HG02870 (cell line): ENCODE results near the gene MAK.
"Not testable (repeated sequence)": the region's sequence is repeated elsewhere in the genome, so short reads cannot be mapped to it uniquely, and the experiment has no call there.

Experiments
- ATAC-seq: cut with Tn5 transposase; IDR thresholded peaks from one replicate; pipeline ENCODE4 v1.9.1; 2021; ENCODE audit warnings: mild to moderate bottlenecking, moderate library complexity; ENCODE audit not compliant: unreplicated experiment

Gene MAK

DNA sequence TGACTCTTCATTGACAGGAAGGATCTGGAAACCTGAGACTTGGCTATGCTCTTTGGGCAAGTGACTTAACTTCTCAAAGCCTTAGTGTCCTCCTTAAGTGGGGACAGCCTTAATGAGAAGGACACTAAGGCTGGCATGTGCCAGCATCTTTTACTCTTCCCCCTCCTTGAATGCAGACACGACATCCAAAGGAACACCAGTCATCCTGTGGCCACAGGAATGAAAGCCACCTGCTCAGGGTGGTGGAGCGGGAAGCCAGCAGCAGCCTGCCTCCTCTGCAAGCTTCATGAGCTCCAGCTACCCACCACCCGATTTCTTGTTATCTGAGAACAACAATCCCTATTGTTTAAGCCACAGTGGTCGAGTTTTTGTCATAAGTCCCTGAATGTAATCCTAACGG lies 46.2 kb downstream of the MAK start:
- ATAC-seq = no peak

DNA sequence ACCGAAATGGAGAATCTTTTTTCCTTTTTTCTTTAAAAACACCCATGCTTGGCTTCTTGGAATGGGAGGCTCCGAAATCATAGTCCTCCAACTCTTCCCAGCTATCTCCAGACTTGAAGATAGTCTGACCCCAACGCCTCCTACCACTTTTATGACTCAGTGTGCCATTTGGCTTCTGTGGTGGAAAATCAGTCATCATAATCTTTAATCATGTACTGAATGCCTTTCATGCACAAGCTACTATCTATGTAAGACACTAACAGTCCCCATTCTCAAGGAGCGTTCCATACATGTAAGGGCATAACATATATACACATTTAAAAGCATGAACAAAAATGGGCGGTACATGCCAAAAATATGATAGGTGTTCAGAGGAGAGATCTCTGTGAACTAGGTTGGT lies 46.7 kb downstream of the MAK start:
- no peak for ATAC-seq

DNA sequence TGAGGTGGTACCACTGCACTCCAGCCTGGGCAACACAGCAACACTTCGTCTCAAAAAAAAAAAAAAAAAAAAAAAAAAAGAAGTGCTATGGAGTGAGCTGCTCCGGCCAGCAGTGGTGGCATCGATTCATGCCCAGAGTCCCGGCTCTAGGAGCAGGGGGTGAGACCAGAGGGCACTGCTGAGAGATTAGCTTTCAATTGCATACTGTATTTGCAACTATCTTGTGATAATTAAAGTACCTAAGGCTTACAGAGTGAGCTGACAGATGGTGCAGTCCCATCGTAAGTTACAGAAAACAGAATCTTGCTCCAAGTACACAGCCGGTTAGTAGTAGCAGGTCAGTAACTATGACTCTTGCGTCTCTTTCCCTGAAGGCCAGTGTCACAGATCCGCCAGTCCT lies 59.3 kb downstream of the MAK start:
- no peak for ATAC-seq

GRCh38 chr6:10778230-10778629 lies 60.1 kb downstream of the MAK start:
- ATAC-seq = no peak

GRCh38 chr6:10771371-10771894 lies 66.9 kb downstream of the MAK start:
- ATAC-seq = no peak

DNA sequence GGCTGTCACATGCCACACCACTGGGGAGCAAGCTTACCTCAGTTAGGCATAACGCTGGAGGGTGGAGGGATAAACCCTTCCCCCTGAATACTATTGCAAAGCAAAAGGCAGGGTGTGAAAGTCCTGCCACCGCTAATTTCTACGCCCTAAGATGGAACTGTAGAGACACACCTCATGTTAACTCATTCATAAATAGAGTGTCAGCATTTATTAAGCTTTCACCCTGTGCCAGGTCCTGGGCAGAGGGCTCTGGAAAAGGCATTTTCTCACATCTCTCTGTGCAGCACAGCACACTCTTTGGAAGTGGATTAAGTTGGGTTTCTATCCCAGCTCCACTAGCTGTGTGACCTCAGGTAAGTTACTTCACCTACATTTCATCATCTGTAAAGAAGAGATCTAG lies 68.9 kb downstream of the MAK start:
- no peak for ATAC-seq

GRCh38 chr6:10763006-10763405 lies 75.3 kb downstream of the MAK start:
- ATAC-seq = no peak

- ATAC-seq = no peak
Observed at GRCh38 chr6:10759884-10760329, 78.4 kb downstream of the MAK start.

GRCh38 chr6:10759312-10759839 lies 79.0 kb downstream of the MAK start:
- peak; percentile 72 for ATAC-seq

DNA sequence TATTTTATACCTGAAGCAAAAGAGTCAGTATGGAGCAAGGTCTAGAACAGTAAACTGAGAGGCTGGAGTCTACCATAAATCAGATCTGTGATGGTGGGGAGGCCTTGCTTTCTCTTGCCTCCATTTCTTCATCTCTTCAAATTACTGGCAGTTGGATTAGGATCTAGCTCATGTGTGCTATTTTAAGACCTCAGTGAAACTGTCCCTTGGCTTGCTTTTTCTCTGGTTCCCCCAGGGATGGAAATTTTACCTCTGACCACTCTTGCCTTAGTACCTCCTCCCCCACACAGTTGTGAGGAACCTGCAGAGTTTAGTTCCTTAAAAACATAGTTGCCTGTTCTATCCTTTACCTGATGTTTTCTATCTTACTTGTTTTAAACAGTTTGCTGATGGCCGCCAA lies 82.3 kb downstream of the MAK start:
- ATAC-seq = no peak

GRCh38 chr6:10751757-10752156 lies 86.6 kb downstream of the MAK start:
- ATAC-seq = not testable (repeated sequence)

- ATAC-seq = not testable (repeated sequence)
Observed at GRCh38 chr6:10750568-10750967, 87.8 kb downstream of the MAK start.

- no peak for ATAC-seq
Observed at GRCh38 chr6:10749734-10750133, 88.6 kb downstream of the MAK start.

- peak; percentile 95 for ATAC-seq
Observed at GRCh38 chr6:10747251-10747972, 90.9 kb downstream of the MAK start, which contains the start of gene TMEM14B. TSS of gene TMEM14B (plus strand) at chr6:10747805. CDS start at chr6:10749246, 1,441 bp downstream.

- no peak for ATAC-seq
Observed at GRCh38 chr6:10746915-10747250, 91.5 kb downstream of the MAK start.

DNA sequence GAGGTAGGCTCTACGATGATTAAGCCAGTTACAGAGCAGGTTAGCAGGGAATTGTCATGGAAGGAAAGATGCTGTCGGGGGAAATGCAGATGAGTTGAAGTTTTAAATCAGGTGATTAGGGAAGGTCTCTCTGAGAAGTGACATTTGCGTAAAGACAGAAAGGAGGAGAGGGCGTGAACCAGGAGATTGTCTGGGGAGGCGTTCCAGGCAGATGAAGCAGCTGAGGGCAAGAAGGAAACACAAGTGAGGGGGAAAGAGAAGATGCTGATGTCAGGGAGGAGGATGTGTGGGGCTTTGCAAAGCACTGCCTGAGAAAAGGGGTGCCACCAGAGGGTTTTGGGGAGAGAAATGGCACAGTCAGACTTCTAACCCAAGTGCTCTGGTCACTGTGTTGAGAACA lies 93.2 kb downstream of the MAK start:
- no peak for ATAC-seq

DNA sequence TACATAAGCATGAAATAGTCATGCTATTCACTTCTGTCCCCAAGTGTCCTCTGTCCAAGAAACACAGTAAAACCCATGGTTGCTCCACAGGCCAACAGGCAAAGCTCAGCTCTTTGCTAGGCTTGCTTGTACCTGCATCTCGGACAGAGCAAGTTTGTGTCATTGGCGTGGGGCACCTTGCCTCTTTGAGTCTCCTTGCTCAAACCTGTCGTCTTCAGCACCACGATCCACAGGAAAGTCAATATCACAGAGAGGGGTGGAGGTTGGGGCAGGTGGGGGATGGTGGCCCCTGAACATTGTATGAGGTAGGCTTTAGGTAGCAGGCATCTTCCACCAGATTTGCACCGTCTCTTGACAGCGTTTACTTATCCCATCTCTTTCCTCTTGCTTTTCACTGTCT lies 94.8 kb downstream of the MAK start:
- no peak for ATAC-seq

GRCh38 chr6:10742251-10742650 lies 96.1 kb downstream of the MAK start:
- ATAC-seq = no peak

DNA sequence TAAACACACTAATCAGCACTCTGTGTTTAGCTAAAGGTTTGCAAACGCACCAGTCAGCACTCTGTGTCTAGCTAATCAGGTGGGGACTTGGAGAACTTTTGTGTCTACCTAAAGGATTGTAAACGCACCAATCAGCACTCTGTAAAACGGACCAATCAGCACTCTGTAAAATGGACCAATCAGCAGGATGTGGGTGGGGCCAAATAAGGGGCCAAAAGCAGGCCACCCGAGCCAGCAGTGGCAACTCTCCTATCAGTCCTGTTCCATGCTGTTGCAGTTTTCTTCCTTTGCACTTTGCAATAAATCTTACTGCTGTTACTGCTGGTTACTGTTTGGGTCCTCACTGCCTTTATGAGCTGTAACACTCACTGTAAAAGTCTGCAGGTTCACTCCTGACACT lies 96.7 kb downstream of the MAK start:
- ATAC-seq = not testable (repeated sequence)

DNA sequence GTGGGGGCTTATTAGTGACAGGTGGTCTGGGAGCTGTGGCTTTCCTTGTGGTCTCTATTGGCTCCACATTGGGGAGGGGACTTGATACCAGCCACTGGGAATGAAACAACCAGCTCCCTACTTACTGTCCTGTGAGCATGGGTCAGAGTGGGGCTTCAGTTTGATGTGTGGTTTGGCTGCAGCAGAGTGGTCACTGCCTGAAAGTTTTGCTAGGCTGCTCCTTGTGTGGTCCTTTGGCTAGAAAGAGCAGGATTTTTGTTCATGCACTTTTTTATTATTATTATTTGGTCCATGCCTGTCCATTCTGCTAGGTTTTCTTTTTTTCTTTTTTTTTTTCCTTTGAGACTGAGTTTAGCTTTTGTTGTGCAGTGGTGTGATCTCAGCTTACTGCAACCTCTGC lies 98.3 kb downstream of the MAK start:
- ATAC-seq = no peak

DNA sequence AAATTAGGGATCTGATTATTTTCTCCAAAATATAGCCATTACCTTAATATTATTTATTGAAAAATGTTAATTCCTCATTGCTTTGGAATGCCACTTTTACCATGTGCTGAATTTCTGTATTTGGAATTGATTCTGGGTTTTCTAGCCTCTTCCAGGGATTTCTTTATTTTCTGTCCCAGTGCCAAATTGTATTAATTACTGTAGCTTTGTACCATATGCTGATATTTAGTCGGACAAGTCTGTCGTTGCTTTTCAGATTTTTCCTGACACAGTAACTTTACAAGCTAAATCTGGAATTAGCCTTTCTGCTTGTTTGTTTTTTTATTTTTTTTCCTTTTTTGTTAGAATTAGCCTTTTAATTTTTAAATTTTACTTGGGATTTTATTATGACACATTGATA lies 101.6 kb downstream of the MAK start:
- no peak for ATAC-seq

- ATAC-seq = no peak
Observed at GRCh38 chr6:10733863-10734262, 104.5 kb downstream of the MAK start.
